ENCODE results near the gene PEX6.

Gene PEX6, protein sequence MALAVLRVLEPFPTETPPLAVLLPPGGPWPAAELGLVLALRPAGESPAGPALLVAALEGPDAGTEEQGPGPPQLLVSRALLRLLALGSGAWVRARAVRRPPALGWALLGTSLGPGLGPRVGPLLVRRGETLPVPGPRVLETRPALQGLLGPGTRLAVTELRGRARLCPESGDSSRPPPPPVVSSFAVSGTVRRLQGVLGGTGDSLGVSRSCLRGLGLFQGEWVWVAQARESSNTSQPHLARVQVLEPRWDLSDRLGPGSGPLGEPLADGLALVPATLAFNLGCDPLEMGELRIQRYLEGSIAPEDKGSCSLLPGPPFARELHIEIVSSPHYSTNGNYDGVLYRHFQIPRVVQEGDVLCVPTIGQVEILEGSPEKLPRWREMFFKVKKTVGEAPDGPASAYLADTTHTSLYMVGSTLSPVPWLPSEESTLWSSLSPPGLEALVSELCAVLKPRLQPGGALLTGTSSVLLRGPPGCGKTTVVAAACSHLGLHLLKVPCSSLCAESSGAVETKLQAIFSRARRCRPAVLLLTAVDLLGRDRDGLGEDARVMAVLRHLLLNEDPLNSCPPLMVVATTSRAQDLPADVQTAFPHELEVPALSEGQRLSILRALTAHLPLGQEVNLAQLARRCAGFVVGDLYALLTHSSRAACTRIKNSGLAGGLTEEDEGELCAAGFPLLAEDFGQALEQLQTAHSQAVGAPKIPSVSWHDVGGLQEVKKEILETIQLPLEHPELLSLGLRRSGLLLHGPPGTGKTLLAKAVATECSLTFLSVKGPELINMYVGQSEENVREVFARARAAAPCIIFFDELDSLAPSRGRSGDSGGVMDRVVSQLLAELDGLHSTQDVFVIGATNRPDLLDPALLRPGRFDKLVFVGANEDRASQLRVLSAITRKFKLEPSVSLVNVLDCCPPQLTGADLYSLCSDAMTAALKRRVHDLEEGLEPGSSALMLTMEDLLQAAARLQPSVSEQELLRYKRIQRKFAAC

DNA sequence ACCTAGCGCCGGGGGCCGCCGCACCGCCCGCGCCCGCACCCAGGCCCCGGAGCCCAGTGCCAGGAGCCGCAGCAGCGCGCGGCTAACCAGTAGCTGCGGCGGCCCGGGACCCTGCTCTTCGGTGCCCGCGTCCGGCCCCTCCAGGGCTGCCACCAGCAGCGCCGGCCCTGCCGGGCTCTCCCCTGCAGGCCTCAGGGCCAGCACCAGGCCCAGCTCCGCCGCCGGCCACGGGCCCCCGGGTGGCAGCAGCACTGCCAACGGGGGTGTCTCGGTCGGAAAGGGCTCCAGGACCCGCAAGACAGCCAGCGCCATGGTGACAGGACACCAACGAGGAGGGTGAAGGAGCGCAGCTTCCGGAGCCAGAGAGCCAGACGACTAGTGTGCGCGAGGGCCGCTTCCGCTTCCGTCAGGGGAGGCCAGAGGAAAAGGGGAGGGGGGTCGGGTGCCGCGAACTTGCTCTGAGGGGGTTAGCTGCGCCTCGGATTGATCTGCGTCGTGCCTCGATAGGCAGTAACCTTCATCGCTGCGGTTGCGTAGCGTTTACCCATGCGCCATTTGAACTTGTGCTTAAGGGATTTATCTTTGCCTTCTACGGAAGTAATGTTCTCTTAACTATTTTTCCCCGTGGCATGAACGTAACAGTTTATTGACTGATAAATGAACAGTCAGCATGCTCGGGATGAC, at the start of gene PEX6:
TSS of gene PEX6 (minus strand) at position 343 of the 684 bp plus-strand sequence. CDS start at position 312, 31 bp downstream.
- ATAC-seq (replicated peaks) = peak; percentile 95 to 97
- Mint-ChIP-seq H3K9me3 (no peaks in the 10 kb centered on the region), H3K27me3 (no peaks in the 10 kb centered on the region), H3K4me1 (peaks cover 16 to 50% of the 10 kb centered on the region in 2 donors), H3K36me3 (peaks cover 19 to 20% of the 10 kb centered on the region in 2 donors), H3K4me3 (peak within 1 kb of the TSS; percentile 88 to 94), H3K27ac (peak within 1 kb of the TSS; percentile 97)
- peak; percentile 90 for DNase-seq

DNA sequence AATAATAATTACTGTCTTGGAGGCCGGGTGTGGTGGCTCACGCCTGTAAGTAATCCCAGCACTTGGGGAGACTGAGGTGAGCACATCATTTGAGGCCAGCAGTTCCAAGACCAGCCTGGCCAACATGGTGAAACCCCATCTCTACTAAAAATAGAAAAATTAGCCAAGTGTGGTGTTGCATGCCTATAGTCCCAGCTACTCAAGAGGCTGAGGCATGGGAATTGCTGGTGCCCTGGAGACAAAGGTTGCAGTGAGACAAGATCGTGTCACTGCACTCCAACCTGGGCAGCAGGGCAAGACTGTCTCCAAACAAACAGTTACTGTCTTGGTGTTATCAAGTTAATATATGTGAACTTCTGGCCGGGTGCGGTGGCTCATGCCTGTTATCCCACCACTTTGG, 47.4 kb upstream of the PEX6 start:
- ATAC-seq (replicated peaks) (no peak), DNase-seq (no peak)
- Mint-ChIP-seq H3K4me3 (no peak overlapping the region), H3K27ac (no peak overlapping the region), H3K4me1 (peaks cover 9 to 15% of the 10 kb centered on the region in 2 donors), H3K27me3 (no peaks in the 10 kb centered on the region), H3K9me3 (no peaks in the 10 kb centered on the region), H3K36me3 (peaks cover 37 to 51% of the 10 kb centered on the region in 2 donors)

DNA sequence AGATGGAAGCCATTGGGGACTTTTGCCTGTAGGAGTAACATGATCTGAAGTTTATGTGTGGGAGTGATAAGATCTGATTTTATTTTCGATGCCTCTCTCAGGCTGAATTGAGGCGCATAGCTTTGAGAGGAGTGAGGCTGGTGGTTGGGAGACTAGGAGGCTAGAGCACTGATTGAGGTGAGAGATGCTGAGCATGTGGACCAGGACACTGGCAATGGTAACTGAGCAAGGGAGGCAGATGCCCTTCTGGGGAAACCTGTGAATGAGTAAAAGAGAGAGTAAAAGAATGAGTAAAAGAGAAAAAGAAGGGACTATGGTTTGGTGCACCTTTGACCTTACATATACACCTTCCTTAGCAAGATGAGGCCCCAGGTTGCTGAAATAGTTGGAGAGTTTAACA, 45.5 kb upstream of the PEX6 start:
- no peaks in the 10 kb centered on the region for H3K27me3 Mint-ChIP-seq
- no peaks in the 10 kb centered on the region for H3K9me3 Mint-ChIP-seq
- H3K4me3 Mint-ChIP-seq = no peak overlapping the region
- DNase-seq = no peak
- H3K36me3 Mint-ChIP-seq = peaks cover 30 to 49% of the 10 kb centered on the region in 2 donors
- ATAC-seq (replicated peaks) = no peak
- no peak overlapping the region for H3K27ac Mint-ChIP-seq
- peaks cover 21 to 22% of the 10 kb centered on the region in 2 donors for H3K4me1 Mint-ChIP-seq

DNA sequence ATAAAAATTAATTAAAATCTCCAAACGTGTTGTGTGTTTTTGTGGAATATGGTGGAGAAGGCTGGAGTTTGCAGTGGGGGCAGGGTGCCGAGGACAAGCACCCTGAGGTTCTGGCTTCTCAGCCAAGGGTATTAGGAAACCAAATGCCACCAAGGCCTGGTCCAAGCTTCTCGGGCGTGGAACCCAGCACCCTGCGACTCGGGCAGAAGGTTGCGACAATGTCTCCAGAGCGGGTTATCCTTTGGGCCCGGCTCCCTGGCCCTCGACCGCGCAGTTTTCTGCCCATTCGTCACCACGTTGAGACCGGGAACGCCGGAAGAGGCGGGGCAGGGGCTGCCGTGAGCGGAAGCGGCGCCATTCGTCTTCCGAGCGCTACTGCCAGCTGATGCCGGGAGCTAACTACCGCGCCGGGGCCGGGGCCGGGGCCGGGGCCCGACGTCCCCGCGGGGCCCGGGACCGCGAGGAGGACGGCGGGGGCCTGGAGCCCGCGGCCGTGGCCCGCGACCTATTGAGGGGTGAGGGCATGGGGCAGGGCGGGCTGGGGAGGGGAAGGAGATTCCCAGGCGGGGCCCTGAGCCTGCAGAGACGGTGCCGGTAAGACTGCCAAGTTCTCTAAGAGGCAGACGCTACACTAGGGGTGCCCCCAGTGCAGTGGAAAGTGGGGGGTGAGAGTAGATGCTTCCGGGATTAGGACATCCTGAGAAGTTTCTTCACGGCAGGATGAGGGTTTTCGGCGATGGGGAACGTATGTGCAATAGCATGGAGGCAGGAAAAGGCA, 42.5 kb upstream of the PEX6 start, which contains the start of gene RRP36:
TSS of gene RRP36 (plus strand) at position 354 of the 778 bp plus-strand sequence. CDS start at position 386, 32 bp downstream.
- Mint-ChIP-seq H3K9me3 (no peaks in the 10 kb centered on the region), H3K27ac (peak within 1 kb of the TSS; percentile 97), H3K27me3 (no peaks in the 10 kb centered on the region), H3K4me1 (peaks cover 23 to 36% of the 10 kb centered on the region in 2 donors), H3K4me3 (peak within 1 kb of the TSS; percentile 97 to 99), H3K36me3 (peaks cover 34 to 52% of the 10 kb centered on the region in 2 donors)
- peak; percentile 94 to 95 for ATAC-seq (replicated peaks)
- peak; percentile 52 for DNase-seq

DNA sequence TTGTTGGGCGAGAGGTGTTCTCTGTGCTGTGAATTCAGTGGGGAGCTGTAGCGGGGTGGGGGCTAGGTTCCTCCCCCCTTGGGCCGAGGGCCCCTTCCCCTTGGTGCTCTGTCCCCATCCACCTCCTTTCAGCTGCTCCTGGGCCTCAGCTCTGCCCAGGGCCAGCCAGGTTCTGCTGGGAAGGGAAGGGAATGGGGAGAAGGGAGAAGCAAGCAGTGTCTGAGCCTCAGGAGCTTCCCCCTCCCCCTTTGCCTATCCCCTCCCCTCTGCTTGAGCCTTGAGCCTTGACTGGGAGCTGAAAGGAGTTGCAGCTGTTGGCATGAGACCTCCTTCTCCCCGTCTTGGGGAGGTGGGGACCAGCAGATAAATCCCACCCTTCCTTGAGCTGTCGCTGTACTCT, 41.9 kb upstream of the PEX6 start:
- H3K27me3 Mint-ChIP-seq = no peaks in the 10 kb centered on the region
- H3K36me3 Mint-ChIP-seq = peaks cover 31 to 52% of the 10 kb centered on the region in 2 donors
- peak overlapping the region; percentile 85 for H3K27ac Mint-ChIP-seq
- peaks cover 27 to 42% of the 10 kb centered on the region in 2 donors for H3K4me1 Mint-ChIP-seq
- no peak for DNase-seq
- peak overlapping the region; percentile 84 to 97 for H3K4me3 Mint-ChIP-seq
- no peak for ATAC-seq (replicated peaks)
- no peaks in the 10 kb centered on the region for H3K9me3 Mint-ChIP-seq

DNA sequence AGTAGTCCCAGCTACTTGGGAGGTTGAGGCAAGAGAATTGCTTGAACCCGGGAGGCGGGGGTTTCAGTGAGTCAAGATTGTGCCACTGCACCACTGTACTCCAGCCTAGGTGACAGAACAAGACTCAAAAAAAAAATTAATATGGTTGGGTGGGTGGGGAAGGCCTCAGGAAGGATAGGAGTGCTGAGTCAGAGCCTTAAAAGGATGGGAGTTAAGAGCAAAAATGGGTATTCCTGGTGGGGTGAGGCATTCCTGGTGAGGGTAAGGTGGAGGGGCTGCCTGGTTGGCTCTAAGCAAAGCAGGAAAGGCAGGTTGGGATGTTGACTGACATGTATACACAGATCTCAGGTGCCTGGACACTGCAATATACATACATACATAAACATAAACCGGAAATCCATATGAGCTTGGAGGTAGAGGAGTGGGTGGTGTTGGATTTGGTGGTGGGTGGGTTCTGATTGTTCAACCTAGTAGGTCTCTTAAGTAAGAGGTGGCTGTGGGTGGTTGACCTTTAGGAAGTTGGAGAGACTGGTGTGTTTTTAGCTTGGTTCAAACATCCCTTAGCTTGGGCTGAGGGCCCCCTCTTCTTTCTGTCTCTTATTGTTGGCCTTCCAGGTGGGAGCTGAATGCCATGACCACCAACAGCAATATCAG, 41.2 kb upstream of the PEX6 start:
- Mint-ChIP-seq H3K27me3 (no peaks in the 10 kb centered on the region), H3K4me3 (peak overlapping the region; percentile 44 to 97), H3K36me3 (peaks cover 29 to 51% of the 10 kb centered on the region in 2 donors), H3K4me1 (peaks cover 27 to 43% of the 10 kb centered on the region in 2 donors), H3K27ac (no peak overlapping the region), H3K9me3 (no peaks in the 10 kb centered on the region)
- no peak for ATAC-seq (replicated peaks)
- no peak for DNase-seq

DNA sequence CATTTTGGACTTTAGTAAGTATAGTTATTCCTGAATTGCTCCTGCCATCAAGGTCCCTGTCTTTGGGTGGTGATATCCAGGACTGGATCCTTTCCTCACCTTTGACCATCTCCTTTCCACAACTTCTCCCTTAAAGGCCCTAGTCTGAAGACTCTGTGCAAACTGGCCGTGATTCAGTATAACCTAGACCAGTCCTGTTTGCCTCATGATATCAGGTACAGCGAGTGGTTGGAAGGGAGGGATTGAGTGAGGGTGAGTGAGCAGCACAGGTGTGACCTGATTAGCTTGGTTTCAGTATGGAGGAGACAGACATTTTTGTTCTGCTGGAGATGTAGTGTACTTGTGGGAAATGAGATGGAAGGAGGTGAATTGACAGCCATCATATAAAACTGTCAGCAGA, 40.2 kb upstream of the PEX6 start:
- DNase-seq (no peak), ATAC-seq (replicated peaks) (no peak)
- no peaks in the 10 kb centered on the region for H3K27me3 Mint-ChIP-seq
- peaks cover 23 to 45% of the 10 kb centered on the region in 2 donors for H3K36me3 Mint-ChIP-seq
- peaks cover 26 to 46% of the 10 kb centered on the region in 2 donors for H3K4me1 Mint-ChIP-seq
- H3K4me3 Mint-ChIP-seq = no peak overlapping the region
- H3K27ac Mint-ChIP-seq = no peak overlapping the region
- no peaks in the 10 kb centered on the region for H3K9me3 Mint-ChIP-seq

DNA sequence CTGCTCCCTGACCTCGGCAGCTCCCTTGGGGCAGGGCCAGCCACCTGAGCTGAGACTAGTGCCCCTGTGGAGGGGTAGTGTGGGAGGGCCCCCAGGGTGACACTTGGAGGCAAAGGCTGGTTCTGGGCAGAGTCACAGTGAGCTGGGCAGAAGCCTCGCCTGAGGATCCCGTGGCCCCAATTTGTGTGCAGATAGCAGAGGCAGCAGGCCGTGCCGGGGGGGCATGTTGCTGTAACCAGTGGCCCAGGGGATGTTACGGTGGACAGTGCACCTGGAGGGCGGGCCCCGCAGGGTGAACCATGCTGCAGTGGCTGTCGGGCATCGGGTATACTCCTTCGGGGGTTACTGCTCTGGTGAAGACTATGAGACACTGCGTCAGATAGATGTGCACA, 38.0 kb upstream of the PEX6 start:
- H3K4me1 Mint-ChIP-seq = peaks cover 38 to 65% of the 10 kb centered on the region in 2 donors
- peak overlapping the region; percentile 22 for H3K27ac Mint-ChIP-seq

DNA sequence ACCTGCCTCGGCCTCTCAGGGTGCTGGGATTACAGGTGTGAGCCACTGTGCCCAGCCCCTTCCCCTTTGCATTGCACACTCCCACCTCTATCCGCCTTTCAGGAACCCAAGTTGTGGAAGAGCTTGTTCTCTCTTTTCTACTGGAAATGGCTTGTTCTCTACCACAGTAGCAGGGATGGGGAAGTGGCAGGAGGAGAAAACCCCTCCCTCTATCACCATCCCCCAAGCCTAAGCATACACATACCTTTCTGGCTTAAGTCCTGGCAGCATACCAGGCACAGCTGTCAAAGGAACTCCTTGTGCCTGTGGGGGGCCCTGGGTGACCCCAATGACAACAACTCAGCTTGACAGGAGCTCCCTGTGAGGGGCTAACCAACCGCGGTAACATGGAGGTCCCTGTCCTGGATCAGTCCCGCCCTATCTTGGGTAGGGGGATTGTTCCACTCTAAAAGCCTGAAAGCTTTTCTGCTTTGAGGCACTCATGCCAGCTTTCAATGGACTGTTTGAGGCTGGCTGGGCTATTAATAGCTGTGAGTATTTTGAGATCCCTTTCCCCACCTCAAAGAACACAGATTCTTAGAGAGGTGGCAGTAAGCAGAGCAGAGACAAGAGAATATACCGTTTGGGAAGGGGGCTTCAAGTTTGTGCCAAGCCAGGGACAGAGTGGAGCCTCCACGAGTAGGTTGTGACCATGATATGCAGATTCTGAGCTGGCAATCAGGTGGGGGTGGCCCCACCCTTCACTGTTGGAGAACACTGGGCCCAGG, 37.4 kb upstream of the PEX6 start:
- Mint-ChIP-seq H3K27ac (peak overlapping the region; percentile 57), H3K4me1 (peaks cover 43 to 71% of the 10 kb centered on the region in 2 donors), H3K27me3 (no peaks in the 10 kb centered on the region), H3K4me3 (peak overlapping the region; percentile 35 to 37), H3K36me3 (peaks cover 28 to 55% of the 10 kb centered on the region in 2 donors), H3K9me3 (no peaks in the 10 kb centered on the region)
- DNase-seq (no peak), ATAC-seq (replicated peaks) (no peak)

More for the DNA sequence above, 38.0 kb upstream of the PEX6 start:
- Mint-ChIP-seq H3K36me3 (peaks cover 27 to 54% of the 10 kb centered on the region in 2 donors), H3K27me3 (no peaks in the 10 kb centered on the region), H3K4me3 (no peak overlapping the region), H3K9me3 (no peaks in the 10 kb centered on the region)
- ATAC-seq (replicated peaks) (no peak), DNase-seq (no peak)

DNA sequence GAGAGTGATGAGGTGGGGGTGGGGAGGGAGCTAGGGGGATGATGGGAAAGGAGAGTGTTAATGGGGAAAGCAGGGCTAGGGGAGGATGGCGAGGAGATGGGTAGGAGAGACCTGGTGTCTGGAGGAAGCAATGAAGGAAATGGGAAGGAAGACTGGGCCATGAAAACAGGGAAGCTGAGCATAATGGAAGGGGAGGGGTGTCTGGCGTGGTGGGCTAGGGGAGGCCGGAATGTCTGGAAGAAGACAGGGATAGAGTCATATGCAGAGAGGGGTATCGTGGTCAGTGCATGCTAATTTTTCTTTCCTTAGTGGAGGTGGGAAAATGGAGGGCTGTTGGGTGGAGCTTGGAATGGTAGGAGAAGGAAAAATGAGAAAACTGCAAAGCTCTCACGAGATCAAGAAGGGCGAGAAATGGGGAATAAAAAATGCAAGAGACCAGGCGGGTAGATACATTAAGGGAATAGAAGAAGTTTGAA, 35.5 kb upstream of the PEX6 start:
- Mint-ChIP-seq H3K36me3 (peaks cover 27 to 60% of the 10 kb centered on the region in 2 donors), H3K4me3 (peak overlapping the region; percentile 96 to 99), H3K4me1 (peaks cover 39 to 72% of the 10 kb centered on the region in 2 donors), H3K27ac (peak overlapping the region; percentile 98), H3K9me3 (no peaks in the 10 kb centered on the region), H3K27me3 (no peaks in the 10 kb centered on the region)
- ATAC-seq (replicated peaks) = no peak
- no peak for DNase-seq

DNA sequence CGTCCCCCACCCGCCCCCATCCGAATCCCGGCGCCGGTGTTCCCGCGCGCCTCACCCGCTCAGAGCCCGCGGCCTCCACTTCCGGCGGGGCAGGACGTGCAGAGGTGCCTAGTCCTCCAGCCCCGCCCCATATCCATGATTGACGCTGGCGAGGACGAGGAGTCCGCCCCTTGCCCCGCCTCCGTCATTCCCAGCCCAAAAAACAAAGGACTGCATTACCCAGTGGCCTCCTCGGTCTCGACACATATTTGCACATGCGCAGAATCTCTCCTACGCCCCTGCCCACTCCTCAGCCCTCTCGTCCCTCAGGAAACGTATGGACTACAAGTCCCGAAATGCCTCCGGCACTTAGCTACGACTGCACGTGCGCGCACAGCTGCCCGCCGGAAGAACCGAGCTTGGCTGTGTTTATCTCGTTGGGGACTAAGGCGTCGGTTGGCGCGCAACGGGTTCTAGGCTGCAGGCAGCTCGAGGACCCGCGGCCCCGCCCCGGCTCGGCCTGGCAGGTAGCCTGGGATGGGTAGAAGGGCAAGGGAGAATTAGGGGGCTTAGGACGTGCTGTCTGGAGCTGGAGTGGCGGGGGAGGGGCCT, 35.0 kb upstream of the PEX6 start, which contains the start of the genes KLHDC3 and MEA1:
TSS of gene KLHDC3 (plus strand) at position 407 of the 591 bp plus-strand sequence. CDS start 2,944 bp downstream, outside the sequence.
TSS of gene MEA1 (minus strand) at position 104 of the 591 bp plus-strand sequence. CDS start 133 bp downstream, outside the sequence.
- peak within 1 kb of the TSS; percentile 98 for H3K27ac Mint-ChIP-seq
- ATAC-seq (replicated peaks) = peak; percentile 92 to 96
- no peaks in the 10 kb centered on the region for H3K27me3 Mint-ChIP-seq
- H3K36me3 Mint-ChIP-seq = peaks cover 24 to 59% of the 10 kb centered on the region in 2 donors
- peak within 1 kb of the TSS; percentile 96 to 99 for H3K4me3 Mint-ChIP-seq
- DNase-seq = peak; percentile 99
- H3K9me3 Mint-ChIP-seq = no peaks in the 10 kb centered on the region
- peaks cover 39 to 72% of the 10 kb centered on the region in 2 donors for H3K4me1 Mint-ChIP-seq

Data from stimulated activated naive B cell treated with anti-CD40 and anti-IgM and Interleukin-4, amounts not matched to agents 10 μg/mL and 1 μg/mL and 100 μg/mL, for 72 hours (primary cell).